Glutamatergic neuron (in vitro differentiated cells): Measurements from ENCODE around the gene PPP1R13B. TPM values are rescaled to one million over a fixed set of nuclear protein-coding genes. Genes with fewer than 3 reads are reported as not detected.
A peak's percentile ranks its signal among the peaks of the same experiment; 100 is the strongest.

Experiments used
- DNase-seq: peaks from one replicate; pipeline ENCODE4 v3.0.0; 2022
- H3K27ac Mint-ChIP-seq: one replicate; pipeline ENCODE4 v1.8.0; 2020; ENCODE audit warnings: mild to moderate bottlenecking, mixed read lengths, inconsistent platforms; ENCODE audit not compliant: unreplicated experiment
- H3K27me3 Mint-ChIP-seq: one replicate; pipeline ENCODE4 v1.8.0; 2020; ENCODE audit warnings: mild to moderate bottlenecking, moderate library complexity, mixed read lengths, inconsistent platforms; ENCODE audit not compliant: unreplicated experiment
- H3K36me3 Mint-ChIP-seq: one replicate; pipeline ENCODE4 v1.8.0; 2020; ENCODE audit warnings: mild to moderate bottlenecking, mixed read lengths, inconsistent platforms; ENCODE audit not compliant: unreplicated experiment
- H3K4me1 Mint-ChIP-seq: one replicate; pipeline ENCODE4 v1.8.0; 2020; ENCODE audit warnings: mild to moderate bottlenecking, low read depth, mixed read lengths, inconsistent platforms; ENCODE audit not compliant: unreplicated experiment
- H3K4me3 Mint-ChIP-seq: one replicate; pipeline ENCODE4 v1.8.0; 2020; ENCODE audit warnings: mild to moderate bottlenecking, mixed read lengths, inconsistent platforms; ENCODE audit not compliant: unreplicated experiment
- H3K9me3 Mint-ChIP-seq: one replicate; pipeline ENCODE4 v1.8.0; 2020; ENCODE audit warnings: mild to moderate bottlenecking, moderate library complexity, mixed read lengths, inconsistent platforms; ENCODE audit not compliant: unreplicated experiment
- long read RNA-seq: library from polyadenylated mRNA; unstranded; transcript quantifications from one replicate; pipeline ENCODE4 v2.0.0, GENCODE V29; 2020; ENCODE audit not compliant: unreplicated experiment
- total RNA-seq: library from RNA; stranded (reverse); fragmentation: NEBNext Ultra II Directional; extraction: Animal tissue kit (Norgen Biotek cat#: 25700); gene quantifications from one replicate; pipeline ENCODE4 v1.2.1, GENCODE V29; 2021; ENCODE audit not compliant: unreplicated experiment
- TF ChIP-seq, protein P1 (sequence below): fragments of 200-600 bp; sonication (generic); IDR thresholded peaks from one replicate; pipeline ENCODE4 v1.5.0; 2021; ENCODE audit not compliant: partially characterized antibody, unreplicated experiment

Gene PPP1R13B, protein sequence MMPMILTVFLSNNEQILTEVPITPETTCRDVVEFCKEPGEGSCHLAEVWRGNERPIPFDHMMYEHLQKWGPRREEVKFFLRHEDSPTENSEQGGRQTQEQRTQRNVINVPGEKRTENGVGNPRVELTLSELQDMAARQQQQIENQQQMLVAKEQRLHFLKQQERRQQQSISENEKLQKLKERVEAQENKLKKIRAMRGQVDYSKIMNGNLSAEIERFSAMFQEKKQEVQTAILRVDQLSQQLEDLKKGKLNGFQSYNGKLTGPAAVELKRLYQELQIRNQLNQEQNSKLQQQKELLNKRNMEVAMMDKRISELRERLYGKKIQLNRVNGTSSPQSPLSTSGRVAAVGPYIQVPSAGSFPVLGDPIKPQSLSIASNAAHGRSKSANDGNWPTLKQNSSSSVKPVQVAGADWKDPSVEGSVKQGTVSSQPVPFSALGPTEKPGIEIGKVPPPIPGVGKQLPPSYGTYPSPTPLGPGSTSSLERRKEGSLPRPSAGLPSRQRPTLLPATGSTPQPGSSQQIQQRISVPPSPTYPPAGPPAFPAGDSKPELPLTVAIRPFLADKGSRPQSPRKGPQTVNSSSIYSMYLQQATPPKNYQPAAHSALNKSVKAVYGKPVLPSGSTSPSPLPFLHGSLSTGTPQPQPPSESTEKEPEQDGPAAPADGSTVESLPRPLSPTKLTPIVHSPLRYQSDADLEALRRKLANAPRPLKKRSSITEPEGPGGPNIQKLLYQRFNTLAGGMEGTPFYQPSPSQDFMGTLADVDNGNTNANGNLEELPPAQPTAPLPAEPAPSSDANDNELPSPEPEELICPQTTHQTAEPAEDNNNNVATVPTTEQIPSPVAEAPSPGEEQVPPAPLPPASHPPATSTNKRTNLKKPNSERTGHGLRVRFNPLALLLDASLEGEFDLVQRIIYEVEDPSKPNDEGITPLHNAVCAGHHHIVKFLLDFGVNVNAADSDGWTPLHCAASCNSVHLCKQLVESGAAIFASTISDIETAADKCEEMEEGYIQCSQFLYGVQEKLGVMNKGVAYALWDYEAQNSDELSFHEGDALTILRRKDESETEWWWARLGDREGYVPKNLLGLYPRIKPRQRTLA
- total RNA-seq: 24.6 TPM
- long read RNA-seq: 0 reads

DNA sequence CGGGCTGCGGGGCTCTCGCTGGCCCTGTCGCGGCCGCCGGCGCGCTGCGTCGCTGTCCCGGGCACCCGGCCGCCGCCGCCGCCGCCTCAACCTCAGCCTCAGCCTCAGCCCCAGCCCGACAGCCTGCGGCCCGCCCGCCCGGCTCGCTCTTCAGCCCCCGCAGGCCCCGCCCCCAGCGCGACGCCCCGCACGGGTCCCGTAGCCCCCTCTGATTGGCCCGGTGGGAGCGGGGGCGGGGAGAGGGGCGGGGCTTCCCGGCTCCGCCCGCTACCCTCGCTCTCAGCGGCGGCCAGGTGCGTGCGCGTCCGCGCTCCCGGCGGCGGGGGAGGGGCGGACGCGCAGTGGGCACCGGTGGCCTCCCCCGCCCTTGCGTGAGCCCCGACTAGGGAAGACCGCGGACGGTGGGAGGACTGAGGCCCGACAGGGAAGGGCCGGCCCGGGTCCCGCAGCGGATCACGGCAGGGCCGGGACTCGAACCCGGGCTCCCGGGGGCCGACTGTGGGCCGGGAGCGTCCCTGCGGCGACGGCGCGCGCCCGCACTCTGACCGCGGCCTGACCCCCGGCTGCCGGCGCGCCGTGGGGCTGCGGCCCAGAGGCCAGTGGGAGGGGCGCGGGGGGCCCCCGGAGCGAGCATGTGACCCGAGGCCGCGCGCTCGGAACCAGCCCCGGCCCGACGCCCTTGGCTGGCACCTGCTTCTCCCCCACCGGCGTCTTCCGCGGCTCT lies at the start of gene PPP1R13B:
TSS of gene PPP1R13B (minus strand) at position 125 of the 724 bp plus-strand sequence. CDS start 268 bp downstream, outside the sequence.
- no peak within 1 kb of the TSS for H3K27ac Mint-ChIP-seq
- TF ChIP-seq, protein P1, sequence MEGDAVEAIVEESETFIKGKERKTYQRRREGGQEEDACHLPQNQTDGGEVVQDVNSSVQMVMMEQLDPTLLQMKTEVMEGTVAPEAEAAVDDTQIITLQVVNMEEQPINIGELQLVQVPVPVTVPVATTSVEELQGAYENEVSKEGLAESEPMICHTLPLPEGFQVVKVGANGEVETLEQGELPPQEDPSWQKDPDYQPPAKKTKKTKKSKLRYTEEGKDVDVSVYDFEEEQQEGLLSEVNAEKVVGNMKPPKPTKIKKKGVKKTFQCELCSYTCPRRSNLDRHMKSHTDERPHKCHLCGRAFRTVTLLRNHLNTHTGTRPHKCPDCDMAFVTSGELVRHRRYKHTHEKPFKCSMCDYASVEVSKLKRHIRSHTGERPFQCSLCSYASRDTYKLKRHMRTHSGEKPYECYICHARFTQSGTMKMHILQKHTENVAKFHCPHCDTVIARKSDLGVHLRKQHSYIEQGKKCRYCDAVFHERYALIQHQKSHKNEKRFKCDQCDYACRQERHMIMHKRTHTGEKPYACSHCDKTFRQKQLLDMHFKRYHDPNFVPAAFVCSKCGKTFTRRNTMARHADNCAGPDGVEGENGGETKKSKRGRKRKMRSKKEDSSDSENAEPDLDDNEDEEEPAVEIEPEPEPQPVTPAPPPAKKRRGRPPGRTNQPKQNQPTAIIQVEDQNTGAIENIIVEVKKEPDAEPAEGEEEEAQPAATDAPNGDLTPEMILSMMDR: no peak
- peak within 1 kb of the TSS; percentile 92 for H3K4me3 Mint-ChIP-seq
- peak; percentile 97 for DNase-seq
- peaks cover 15% of the 10 kb centered on the region for H3K9me3 Mint-ChIP-seq
- H3K27me3 Mint-ChIP-seq: peaks cover 12% of the 10 kb centered on the region
- no peaks in the 10 kb centered on the region for H3K36me3 Mint-ChIP-seq
- H3K4me1 Mint-ChIP-seq: peaks cover 4% of the 10 kb centered on the region

DNA sequence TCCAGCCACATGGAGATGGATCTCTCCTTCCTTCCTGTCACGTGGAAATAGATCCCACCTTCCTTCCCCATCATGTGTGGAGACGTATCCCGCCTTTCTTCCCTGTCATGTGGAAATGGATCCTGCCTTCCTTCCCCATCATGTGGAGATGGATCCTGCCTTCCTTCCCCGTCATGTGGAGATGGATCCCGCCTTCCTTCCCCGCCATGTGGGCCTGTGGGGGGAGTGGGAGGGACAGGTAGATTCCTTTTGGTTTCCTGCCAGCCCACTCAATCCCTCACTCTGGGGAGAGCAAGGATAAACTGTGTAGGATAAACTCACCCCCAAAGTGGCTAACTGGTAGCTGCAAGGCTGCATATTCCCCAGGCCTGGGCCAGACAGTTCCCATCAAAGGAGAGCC lies 49.2 kb upstream of the PPP1R13B start:
- Mint-ChIP-seq H3K27me3 (peaks cover 13% of the 10 kb centered on the region), H3K4me1 (no peaks in the 10 kb centered on the region), H3K27ac (no peak overlapping the region), H3K9me3 (peaks cover 5% of the 10 kb centered on the region), H3K36me3 (peaks cover 13% of the 10 kb centered on the region), H3K4me3 (no peak overlapping the region)
- DNase-seq: no peak
- TF ChIP-seq, protein P1: no peak

- TF ChIP-seq, protein P1: no peak
- H3K36me3 Mint-ChIP-seq: peaks cover 13% of the 10 kb centered on the region
- peaks cover 14% of the 10 kb centered on the region for H3K27me3 Mint-ChIP-seq
- H3K4me3 Mint-ChIP-seq: no peak overlapping the region
- no peaks in the 10 kb centered on the region for H3K4me1 Mint-ChIP-seq
- no peak for DNase-seq
- H3K27ac Mint-ChIP-seq: no peak overlapping the region
- H3K9me3 Mint-ChIP-seq: peaks cover 5% of the 10 kb centered on the region
These were observed 47.3 kb upstream of the PPP1R13B start for GRCh38 chr14:103894723-103895059.

DNA sequence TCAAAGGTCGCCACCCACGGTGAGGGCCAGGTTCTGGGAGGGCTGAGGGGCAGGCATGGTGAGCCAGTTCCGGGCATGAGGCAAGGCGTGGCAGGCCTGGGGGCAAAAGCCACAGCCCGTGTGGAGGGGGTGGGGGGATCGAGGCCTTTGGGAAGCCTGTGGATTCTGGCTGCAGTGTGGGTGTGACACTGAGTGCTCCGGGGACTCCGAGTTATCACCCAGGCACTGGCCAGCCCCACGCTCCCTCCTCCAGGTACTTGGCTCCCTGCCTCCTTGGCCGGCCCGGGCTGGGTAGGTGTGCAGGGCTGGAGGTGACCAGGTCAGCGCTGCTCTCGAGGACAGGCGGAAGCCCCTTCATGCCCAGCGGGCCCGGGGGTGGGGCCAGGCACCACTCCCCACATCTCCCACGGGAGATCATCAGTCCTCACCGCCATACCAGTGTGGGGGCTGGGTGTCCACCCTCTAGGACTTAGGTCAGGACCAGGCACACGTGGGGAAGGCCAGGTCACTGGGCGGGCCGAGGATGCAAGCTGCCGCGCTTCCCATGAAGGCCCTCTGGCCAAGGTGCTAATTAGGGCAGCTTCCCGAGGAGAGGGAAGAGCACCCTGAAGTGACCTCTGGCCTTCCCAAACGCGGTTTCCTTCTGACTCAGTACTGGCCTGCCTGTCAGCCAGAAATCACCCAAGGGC lies 46.8 kb upstream of the PPP1R13B start:
- no peaks in the 10 kb centered on the region for H3K4me1 Mint-ChIP-seq
- H3K4me3 Mint-ChIP-seq: no peak overlapping the region
- peaks cover 13% of the 10 kb centered on the region for H3K36me3 Mint-ChIP-seq
- no peak overlapping the region for H3K27ac Mint-ChIP-seq
- TF ChIP-seq, protein P1: no peak
- peaks cover 5% of the 10 kb centered on the region for H3K9me3 Mint-ChIP-seq
- peaks cover 14% of the 10 kb centered on the region for H3K27me3 Mint-ChIP-seq
- no peak for DNase-seq
